Activated naive CD4-positive, alpha-beta T cell treated with anti-CD3 and anti-CD28 coated beads for 36 hours (primary cell): ENCODE results near the gene CACNA1I. TPM values are rescaled to one million over a fixed set of nuclear protein-coding genes. Genes with fewer than 3 reads are reported as not detected.
"Not testable (repeated sequence)": the region's sequence is repeated elsewhere in the genome, so short reads cannot be mapped to it uniquely, and the experiment has no call there.

Source experiments
- CTCF ChIA-PET: fragments of 350-600 bp; sonication (Branson Sonifier 250); formaldehyde crosslinking; loops from one replicate; lab custom pipeline; 2021; ENCODE audit warnings: antibody characterized with exemption; lab: Charles Lee
- DNase-seq: peaks from one replicate; pipeline ENCODE4 v3.0.0-alpha.2; 2020
- H3K27ac Mint-ChIP-seq: one replicate; pipeline ENCODE4 v1.8.0; 2021; ENCODE audit warnings: mild to moderate bottlenecking, mixed read lengths
- H3K27me3 Mint-ChIP-seq: one replicate; pipeline ENCODE4 v1.8.0; 2021; ENCODE audit warnings: low read depth, mixed read lengths
- H3K36me3 Mint-ChIP-seq: one replicate; pipeline ENCODE4 v1.8.0; 2021; ENCODE audit warnings: low read depth, mixed read lengths
- H3K4me1 Mint-ChIP-seq: one replicate; pipeline ENCODE4 v1.8.0; 2021; ENCODE audit warnings: low read depth, mixed read lengths
- H3K4me3 Mint-ChIP-seq: one replicate; pipeline ENCODE4 v1.8.0; 2021; ENCODE audit warnings: mild to moderate bottlenecking, moderate library complexity, mixed read lengths
- H3K9me3 Mint-ChIP-seq: one replicate; pipeline ENCODE4 v1.8.0; 2021; ENCODE audit warnings: mixed read lengths
- intact Hi-C: fragments of 100-400 bp; cut with micrococcal nuclease; formaldehyde crosslinking; loops from one replicate; pipeline ENCODE4 v1.15.1; 2023
- total RNA-seq, 2 experiments: library from RNA; stranded (reverse); gene quantifications; one replicate each; pipeline ENCODE4 v1.2.3, GENCODE V29; 2021

Gene CACNA1I
- total RNA-seq = under 1 TPM; 0.27 to 0.31 TPM

GRCh38 chr22:39570665-39571064 lies at the start of gene CACNA1I:
Gene CACNA1I (plus strand): TSS chr22:39570753. CDS start chr22:39570753, 0 bp downstream.
- H3K36me3 Mint-ChIP-seq = no peaks in the 10 kb centered on the region
- no peaks in the 10 kb centered on the region for H3K27me3 Mint-ChIP-seq
- DNase-seq = no peak
- H3K27ac Mint-ChIP-seq = no peak within 1 kb of the TSS
- CTCF ChIA-PET = no interaction called here
- H3K4me1 Mint-ChIP-seq = peaks cover 12% of the 10 kb centered on the region
- intact Hi-C loops = no loop called here
- no peak within 1 kb of the TSS for H3K4me3 Mint-ChIP-seq
- H3K9me3 Mint-ChIP-seq = peaks cover 1% of the 10 kb centered on the region

- intact Hi-C loops = loop anchor here (2.0 to 5.0 kb wide), 4 partner anchors 132 to 649 kb away; partner anchors contain the start of gene CBX6
- Mint-ChIP-seq H3K36me3 (peaks cover 47% of the 10 kb centered on the region), H3K27ac (peak overlapping the region; percentile 95), H3K4me3 (peak overlapping the region; percentile 83), H3K4me1 (peaks cover 64% of the 10 kb centered on the region)
- not testable (repeated sequence) for H3K9me3 Mint-ChIP-seq, DNase-seq, H3K27me3 Mint-ChIP-seq
- CTCF ChIA-PET = interaction anchor here (2.1 kb wide), 1 partner anchor 8 kb away, joined by 11 read pairs; no protein-coding TSS in a partner anchor
Observed at GRCh38 chr22:39521106-39521885, 49.3 kb upstream of the CACNA1I start.

DNA sequence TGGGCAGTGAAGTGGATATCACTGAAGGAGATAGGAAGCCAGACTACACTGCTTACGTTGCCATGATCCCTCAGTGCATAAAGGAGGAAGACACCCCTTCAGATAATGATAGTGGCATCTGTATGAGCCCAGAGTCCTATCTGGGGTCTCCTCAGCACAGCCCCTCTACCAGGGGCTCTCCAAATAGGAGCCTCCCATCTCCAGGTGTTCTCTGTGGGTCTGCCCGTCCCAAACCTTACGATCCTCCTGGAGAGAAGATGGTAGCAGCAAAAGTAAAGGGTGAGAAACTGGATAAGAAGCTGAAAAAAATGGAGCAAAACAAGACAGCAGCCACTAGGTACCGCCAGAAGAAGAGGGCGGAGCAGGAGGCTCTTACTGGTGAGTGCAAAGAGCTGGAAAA lies 48.5 kb upstream of the CACNA1I start:
- H3K9me3 Mint-ChIP-seq, DNase-seq, H3K27me3 Mint-ChIP-seq: not testable (repeated sequence)
- intact Hi-C loops = loop anchor here (5.0 kb wide), 1 partner anchor 650 kb away; the partner anchor contains the start of gene CBX6
- peak overlapping the region; percentile 83 for H3K4me3 Mint-ChIP-seq
- H3K4me1 Mint-ChIP-seq = peaks cover 62% of the 10 kb centered on the region
- peak overlapping the region; percentile 95 for H3K27ac Mint-ChIP-seq
- peaks cover 47% of the 10 kb centered on the region for H3K36me3 Mint-ChIP-seq
- CTCF ChIA-PET = interaction anchor here (0.5 to 11.1 kb wide), 3 partner anchors 20 to 349 kb away, joined by 3 to 208 read pairs (median 4); partner anchors contain the start of gene MIEF1

GRCh38 chr22:39522567-39523300 lies 47.8 kb upstream of the CACNA1I start:
- Mint-ChIP-seq H3K36me3 (peaks cover 49% of the 10 kb centered on the region), H3K27me3 (peaks cover 2% of the 10 kb centered on the region), H3K4me3 (peak overlapping the region; percentile 83), H3K9me3 (no peaks in the 10 kb centered on the region), H3K4me1 (peaks cover 63% of the 10 kb centered on the region), H3K27ac (peak overlapping the region; percentile 95)
- CTCF ChIA-PET = interaction anchor here (0.5 to 11.1 kb wide), 5 partner anchors 8 to 502 kb away, joined by 3 to 208 read pairs (median 4); partner anchors contain the start of gene MIEF1
- DNase-seq = peak; percentile 52
- intact Hi-C loops = loop anchor here (5.0 kb wide), 1 partner anchor 650 kb away; the partner anchor contains the start of gene CBX6

- Mint-ChIP-seq H3K27ac (peak overlapping the region; percentile 92), H3K27me3 (peaks cover 2% of the 10 kb centered on the region), H3K36me3 (peaks cover 54% of the 10 kb centered on the region), H3K4me3 (peak overlapping the region; percentile 34), H3K9me3 (no peaks in the 10 kb centered on the region), H3K4me1 (peaks cover 68% of the 10 kb centered on the region)
- CTCF ChIA-PET = interaction anchor here (2.0 to 11.1 kb wide), 2 partner anchors 10 to 30 kb away, joined by 9 to 208 read pairs; no protein-coding TSS in a partner anchor
- intact Hi-C loops = loop anchor here (5.0 kb wide), 1 partner anchor 652 kb away; the partner anchor contains the start of gene CBX6
- no peak for DNase-seq
Observed at GRCh38 chr22:39524089-39524752, 46.3 kb upstream of the CACNA1I start.

GRCh38 chr22:39524753-39525657 lies 45.5 kb upstream of the CACNA1I start:
- intact Hi-C loops = loop anchor here (5.0 kb wide), 1 partner anchor 653 kb away; the partner anchor contains the start of gene CBX6
- H3K9me3 Mint-ChIP-seq = no peaks in the 10 kb centered on the region
- peaks cover 75% of the 10 kb centered on the region for H3K4me1 Mint-ChIP-seq
- peak overlapping the region; percentile 92 for H3K27ac Mint-ChIP-seq
- no peak for DNase-seq
- peaks cover 2% of the 10 kb centered on the region for H3K27me3 Mint-ChIP-seq
- CTCF ChIA-PET = interaction anchor here (2.0 to 11.1 kb wide), 2 partner anchors 11 to 31 kb away, joined by 9 to 208 read pairs; no protein-coding TSS in a partner anchor
- peaks cover 57% of the 10 kb centered on the region for H3K36me3 Mint-ChIP-seq
- H3K4me3 Mint-ChIP-seq = peak overlapping the region; percentile 34

GRCh38 chr22:39525658-39525975 lies 44.9 kb upstream of the CACNA1I start:
- H3K9me3 Mint-ChIP-seq = no peaks in the 10 kb centered on the region
- H3K4me3 Mint-ChIP-seq = no peak overlapping the region
- H3K27me3 Mint-ChIP-seq = no peaks in the 10 kb centered on the region
- CTCF ChIA-PET = interaction anchor here (11.1 kb wide), 1 partner anchor 31 kb away, joined by 208 read pairs; no protein-coding TSS in a partner anchor
- H3K4me1 Mint-ChIP-seq = peaks cover 81% of the 10 kb centered on the region
- DNase-seq = no peak
- peak overlapping the region; percentile 92 for H3K27ac Mint-ChIP-seq
- intact Hi-C loops = no loop called here
- peaks cover 58% of the 10 kb centered on the region for H3K36me3 Mint-ChIP-seq

DNA sequence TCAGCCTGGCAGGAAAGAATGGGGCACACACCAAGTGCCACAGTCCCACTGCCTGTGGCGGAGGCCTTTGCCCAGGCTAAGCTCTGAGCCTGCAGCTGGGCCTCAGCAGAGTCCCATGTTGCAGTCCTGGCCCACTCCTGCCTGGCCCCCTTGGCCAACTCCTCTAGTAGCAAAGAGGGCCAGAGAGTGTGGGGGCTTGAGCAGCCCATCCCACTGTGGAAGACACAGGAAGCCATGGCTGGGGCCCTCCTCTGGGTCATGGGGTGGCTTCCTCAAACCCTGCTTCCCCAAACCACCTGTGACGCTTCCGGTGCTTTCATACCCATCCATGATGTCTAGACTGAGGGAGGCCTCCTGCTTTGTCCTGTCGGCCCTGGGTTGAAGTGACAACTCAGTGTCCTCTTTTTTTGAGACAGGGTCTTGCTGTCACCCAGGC lies 43.8 kb upstream of the CACNA1I start:
- H3K9me3 Mint-ChIP-seq = no peaks in the 10 kb centered on the region
- H3K4me3 Mint-ChIP-seq = no peak overlapping the region
- CTCF ChIA-PET = interaction anchor here (0.6 to 11.1 kb wide), 6 partner anchors 9 to 186 kb away, joined by 3 to 208 read pairs (median 3); no protein-coding TSS in a partner anchor
- peak overlapping the region; percentile 92 for H3K27ac Mint-ChIP-seq
- H3K36me3 Mint-ChIP-seq = peaks cover 52% of the 10 kb centered on the region
- peak; percentile 61 for DNase-seq
- no peaks in the 10 kb centered on the region for H3K27me3 Mint-ChIP-seq
- H3K4me1 Mint-ChIP-seq = peaks cover 90% of the 10 kb centered on the region
- intact Hi-C loops = no loop called here

DNA sequence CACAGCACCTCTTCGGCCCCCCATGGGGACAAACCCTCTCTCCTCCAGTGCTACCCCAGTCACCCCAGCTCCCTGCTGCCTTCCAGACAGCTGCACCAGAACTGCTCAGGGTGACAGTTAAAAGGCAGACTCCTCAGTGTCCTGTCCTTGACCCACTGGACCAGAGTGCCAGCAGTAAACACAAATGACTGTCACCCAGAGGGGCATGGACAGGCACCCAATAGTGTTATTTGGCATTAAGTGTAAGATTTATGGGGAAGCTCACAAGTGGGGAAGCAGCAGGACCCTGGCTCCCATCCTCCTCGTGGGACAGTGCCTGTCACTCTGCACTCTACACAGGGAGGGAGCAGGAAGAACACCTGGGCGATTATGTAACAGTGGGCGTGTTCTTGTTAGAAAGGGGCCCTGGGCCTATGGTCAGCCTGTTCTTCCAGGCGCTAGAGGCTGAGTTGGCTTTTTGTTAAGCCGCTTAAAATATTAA lies 43.0 kb upstream of the CACNA1I start:
- CTCF ChIA-PET = interaction anchor here (0.6 to 11.1 kb wide), 7 partner anchors 27 to 356 kb away, joined by 3 to 208 read pairs (median 4); partner anchors contain the start of gene TAB1
- Mint-ChIP-seq H3K9me3 (no peaks in the 10 kb centered on the region), H3K27me3 (no peaks in the 10 kb centered on the region), H3K27ac (peak overlapping the region; percentile 92), H3K4me1 (peaks cover 84% of the 10 kb centered on the region), H3K36me3 (peaks cover 45% of the 10 kb centered on the region), H3K4me3 (no peak overlapping the region)
- intact Hi-C loops = no loop called here
- DNase-seq = no peak

- DNase-seq = no peak
- Mint-ChIP-seq H3K36me3 (peaks cover 40% of the 10 kb centered on the region), H3K27me3 (no peaks in the 10 kb centered on the region), H3K4me3 (peak overlapping the region; percentile 22), H3K4me1 (peaks cover 79% of the 10 kb centered on the region), H3K27ac (peak overlapping the region; percentile 92), H3K9me3 (no peaks in the 10 kb centered on the region)
- CTCF ChIA-PET = interaction anchor here (0.8 to 11.1 kb wide), 18 partner anchors 8 to 508 kb away, joined by 3 to 208 read pairs (median 6); partner anchors contain the start of genes ATF4, MIEF1 and TAB1
- intact Hi-C loops = loop anchor here (2.0 kb wide), 2 partner anchors 25 to 129 kb away; partner anchors contain the start of genes MIEF1 and TAB1
Observed at GRCh38 chr22:39528080-39528661, 42.4 kb upstream of the CACNA1I start.
